Fibroblast of the aortic adventitia (primary cell): Measurements from ENCODE around the gene VPS9D1. TPM values are rescaled to one million over a fixed set of nuclear protein-coding genes. Genes with fewer than 3 reads are reported as not detected.

Experiments
- DNase-seq: peaks from one replicate; pipeline ENCODE4 v3.0.0-alpha.2; 2010; ENCODE audit warnings: low read depth
- H3K4me3 ChIP-seq: 2 replicates; pipeline ENCODE4 v1.5.1; 2011; ENCODE audit warnings: low read depth, mild to moderate bottlenecking, control low read depth, low read length, moderate library complexity
- total RNA-seq: library from RNA; depleted of rRNA; stranded (reverse); fragments of >200 nt; gene quantifications from 2 replicates; pipeline ENCODE4 v1.2.3, GENCODE V29; 2012; ENCODE audit warnings: low replicate concordance
- TF ChIP-seq, protein P1 (sequence below): IDR thresholded peaks from 2 replicates; pipeline ENCODE4 v1.5.1; 2011; ENCODE audit warnings: mild to moderate bottlenecking, low read length, control low read depth, inconsistent platforms; ENCODE audit not compliant: insufficient read depth

VPS9D1 gene
- total RNA-seq, 1 donor = 11.3 TPM

DNA sequence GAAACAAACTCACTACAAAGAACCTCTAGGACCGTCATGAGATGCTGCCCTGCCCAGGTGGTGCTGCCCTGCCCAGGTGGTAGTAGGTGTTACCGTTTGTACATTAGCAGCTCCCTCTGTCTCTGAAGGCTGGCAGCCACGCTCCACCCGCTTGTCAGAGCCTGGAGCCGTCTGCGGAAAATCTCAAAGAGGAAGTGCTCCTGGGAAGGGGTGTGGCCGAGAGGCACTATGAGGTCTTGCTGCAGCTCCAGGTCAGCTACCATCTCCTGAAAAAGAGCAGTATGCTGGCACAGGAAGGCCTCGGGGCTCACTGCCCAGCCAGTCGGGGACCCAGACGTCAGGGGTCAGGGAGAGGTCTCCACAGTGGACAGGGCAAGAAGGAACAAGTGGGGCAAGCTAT, 28.9 kb upstream of the VPS9D1 start:
- DNase-seq = no peak
- no peak overlapping the region for H3K4me3 ChIP-seq
- TF ChIP-seq, protein P1, sequence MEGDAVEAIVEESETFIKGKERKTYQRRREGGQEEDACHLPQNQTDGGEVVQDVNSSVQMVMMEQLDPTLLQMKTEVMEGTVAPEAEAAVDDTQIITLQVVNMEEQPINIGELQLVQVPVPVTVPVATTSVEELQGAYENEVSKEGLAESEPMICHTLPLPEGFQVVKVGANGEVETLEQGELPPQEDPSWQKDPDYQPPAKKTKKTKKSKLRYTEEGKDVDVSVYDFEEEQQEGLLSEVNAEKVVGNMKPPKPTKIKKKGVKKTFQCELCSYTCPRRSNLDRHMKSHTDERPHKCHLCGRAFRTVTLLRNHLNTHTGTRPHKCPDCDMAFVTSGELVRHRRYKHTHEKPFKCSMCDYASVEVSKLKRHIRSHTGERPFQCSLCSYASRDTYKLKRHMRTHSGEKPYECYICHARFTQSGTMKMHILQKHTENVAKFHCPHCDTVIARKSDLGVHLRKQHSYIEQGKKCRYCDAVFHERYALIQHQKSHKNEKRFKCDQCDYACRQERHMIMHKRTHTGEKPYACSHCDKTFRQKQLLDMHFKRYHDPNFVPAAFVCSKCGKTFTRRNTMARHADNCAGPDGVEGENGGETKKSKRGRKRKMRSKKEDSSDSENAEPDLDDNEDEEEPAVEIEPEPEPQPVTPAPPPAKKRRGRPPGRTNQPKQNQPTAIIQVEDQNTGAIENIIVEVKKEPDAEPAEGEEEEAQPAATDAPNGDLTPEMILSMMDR = no peak

DNA sequence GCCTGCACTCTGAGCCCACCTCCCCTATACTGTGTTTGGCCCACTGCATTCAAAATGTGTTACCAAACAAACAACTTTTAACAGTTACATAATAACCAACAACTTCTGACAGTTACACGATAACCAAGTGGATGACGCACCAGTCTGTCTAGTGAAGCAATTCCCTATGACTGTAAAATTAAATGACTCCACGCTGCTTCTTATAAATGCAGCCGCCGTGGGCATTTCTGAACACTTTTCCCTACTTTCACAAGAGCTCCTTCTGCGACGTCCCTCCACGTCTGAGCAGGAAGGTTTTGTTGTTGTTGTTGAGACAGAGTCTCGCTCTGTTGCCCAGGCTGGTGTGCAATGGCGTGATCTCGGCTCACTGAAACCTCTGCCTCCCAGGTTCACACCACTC, 28.2 kb upstream of the VPS9D1 start:
- no peak for DNase-seq
- H3K4me3 ChIP-seq = no peak overlapping the region
- TF ChIP-seq, protein P1 = no peak

DNA sequence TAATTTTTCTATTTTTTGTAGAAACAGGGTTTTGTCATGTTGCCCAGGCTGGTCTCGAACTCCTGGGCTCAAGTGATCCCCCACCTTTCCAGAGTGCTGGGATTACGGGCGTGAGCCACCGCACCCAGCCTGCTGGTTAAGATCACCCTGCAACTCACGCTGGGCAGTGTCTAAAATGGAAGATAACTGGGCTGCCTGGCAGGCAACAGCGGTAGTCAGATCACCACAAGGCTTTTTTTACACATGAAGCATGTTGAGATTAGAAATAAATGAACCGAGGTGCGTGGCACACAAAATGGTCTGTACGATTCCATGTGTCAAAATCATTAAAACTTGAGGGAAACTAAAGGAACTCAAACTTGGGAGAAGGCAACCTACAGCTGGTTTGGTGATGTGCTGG, 27.4 kb upstream of the VPS9D1 start:
- no peak for DNase-seq
- TF ChIP-seq, protein P1 = no peak
- H3K4me3 ChIP-seq = no peak overlapping the region

DNA sequence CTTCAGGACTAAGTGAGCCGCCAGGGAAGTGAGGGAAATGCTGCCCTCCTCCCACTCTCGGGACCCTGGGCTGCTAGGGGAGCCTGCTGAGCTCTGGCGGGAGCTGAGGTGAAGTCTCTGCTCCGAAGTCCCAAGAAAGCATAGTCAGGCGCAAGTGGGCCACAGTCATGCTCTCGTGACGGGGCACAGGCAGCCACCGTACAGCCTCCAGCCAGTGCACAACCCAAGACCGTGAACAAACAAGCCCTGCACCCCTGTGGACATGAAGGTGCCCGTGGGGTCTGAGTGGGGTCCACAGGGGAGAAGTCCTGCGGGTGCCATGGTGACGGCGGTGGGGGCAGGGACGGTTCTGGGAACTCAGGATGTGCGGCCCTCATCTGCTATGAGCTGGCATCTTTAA, 25.3 kb upstream of the VPS9D1 start:
- DNase-seq = no peak
- no peak overlapping the region for H3K4me3 ChIP-seq
- TF ChIP-seq, protein P1 = no peak

DNA sequence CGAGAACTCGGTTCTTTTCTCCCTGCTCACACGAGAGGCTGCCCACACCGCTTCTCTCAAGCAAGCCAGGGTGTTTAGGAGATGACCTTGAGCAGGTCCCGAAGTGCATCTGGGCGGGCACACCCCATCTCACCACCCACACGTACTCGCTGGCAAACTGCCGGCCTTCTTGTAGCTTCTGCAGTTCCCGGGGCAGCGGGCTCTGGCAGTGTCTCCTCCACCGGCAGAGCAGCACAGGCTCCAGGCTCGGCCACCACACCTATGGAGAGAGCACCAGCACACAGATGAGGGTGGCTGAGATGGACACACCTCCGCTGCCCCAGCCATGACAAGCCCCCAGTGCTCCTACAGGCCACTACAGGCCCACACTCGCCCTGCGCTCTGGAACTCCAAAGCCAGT, 24.1 kb upstream of the VPS9D1 start:
- DNase-seq = no peak
- TF ChIP-seq, protein P1 = no peak
- H3K4me3 ChIP-seq = no peak overlapping the region

DNA sequence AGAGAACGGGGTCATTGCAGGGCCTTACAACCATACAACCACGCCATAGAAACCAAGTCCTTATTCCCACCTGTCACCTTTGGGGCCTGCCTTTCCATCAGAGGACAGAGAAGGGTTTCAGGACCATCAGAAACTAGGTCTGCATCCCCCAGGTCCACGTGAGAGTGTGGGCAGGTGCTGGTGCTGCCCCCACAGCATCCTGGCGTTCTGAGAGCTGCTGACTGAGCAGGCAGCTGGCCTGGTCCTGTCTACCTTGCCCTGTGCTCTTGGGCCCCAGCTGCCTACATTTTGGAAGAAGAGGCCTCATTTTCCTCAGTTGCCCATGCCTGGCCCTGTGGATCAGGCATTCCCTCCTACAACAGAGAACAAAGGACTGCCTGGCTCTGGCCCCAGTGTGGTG, 22.2 kb upstream of the VPS9D1 start:
- no peak for DNase-seq
- TF ChIP-seq, protein P1 = no peak
- H3K4me3 ChIP-seq = no peak overlapping the region

DNA sequence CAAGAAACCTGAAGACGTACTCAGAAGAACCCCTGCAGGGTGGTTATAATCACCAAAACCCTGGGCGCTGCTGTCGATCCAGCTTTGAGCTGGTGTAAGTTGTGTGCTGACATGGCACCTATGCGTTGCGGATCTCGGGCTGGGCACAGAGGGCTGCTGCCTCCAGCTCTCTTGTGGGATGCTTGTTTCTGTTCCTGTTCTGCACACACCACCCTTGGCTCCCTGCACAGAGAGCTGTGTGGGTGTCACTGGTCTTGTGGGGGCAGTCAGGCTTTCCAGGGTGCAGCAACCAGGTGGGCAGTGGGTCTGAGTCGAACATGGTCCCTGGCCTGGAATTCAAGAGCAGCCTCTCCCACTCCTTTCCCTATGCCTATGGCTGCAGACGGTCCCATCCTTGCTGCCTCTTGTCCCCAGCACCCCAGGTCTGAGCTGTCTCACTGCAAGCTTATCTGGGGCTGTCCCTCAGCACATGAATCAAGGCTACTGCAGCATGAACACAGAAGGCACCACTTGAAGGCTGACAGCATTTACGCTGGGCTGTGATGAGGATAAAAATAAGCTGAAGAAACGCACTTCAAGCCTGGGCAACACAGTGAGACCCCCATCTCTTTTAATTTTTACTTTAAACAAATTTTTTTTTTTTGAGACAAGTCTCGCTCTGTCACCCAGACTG, 20.8 kb upstream of the VPS9D1 start:
- TF ChIP-seq, protein P1 = no peak
- DNase-seq = no peak
- no peak overlapping the region for H3K4me3 ChIP-seq
